ENCODE results near the gene KRTAP10-7.
"Not testable (repeated sequence)": the region's sequence is repeated elsewhere in the genome, so short reads cannot be mapped to it uniquely, and the experiment has no call there.

The KRTAP10-7 gene

DNA sequence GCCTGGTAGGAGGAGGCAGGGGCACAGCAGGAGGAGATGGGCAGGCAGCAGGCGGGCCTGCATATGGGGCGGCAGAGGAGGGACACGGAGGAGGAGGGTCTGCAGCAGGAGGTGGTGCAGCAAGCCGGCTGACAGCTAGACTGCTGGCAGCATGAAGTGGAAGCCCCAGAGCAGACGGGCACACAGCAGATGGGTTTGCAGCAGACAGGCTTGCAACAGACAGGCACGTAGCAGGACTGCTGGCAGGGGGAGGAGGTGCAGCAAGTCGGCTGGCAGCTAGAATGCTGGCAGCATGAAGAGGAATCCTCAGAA, 20.6 kb upstream of the KRTAP10-7 start:
- TF ChIP-seq, protein P1, sequence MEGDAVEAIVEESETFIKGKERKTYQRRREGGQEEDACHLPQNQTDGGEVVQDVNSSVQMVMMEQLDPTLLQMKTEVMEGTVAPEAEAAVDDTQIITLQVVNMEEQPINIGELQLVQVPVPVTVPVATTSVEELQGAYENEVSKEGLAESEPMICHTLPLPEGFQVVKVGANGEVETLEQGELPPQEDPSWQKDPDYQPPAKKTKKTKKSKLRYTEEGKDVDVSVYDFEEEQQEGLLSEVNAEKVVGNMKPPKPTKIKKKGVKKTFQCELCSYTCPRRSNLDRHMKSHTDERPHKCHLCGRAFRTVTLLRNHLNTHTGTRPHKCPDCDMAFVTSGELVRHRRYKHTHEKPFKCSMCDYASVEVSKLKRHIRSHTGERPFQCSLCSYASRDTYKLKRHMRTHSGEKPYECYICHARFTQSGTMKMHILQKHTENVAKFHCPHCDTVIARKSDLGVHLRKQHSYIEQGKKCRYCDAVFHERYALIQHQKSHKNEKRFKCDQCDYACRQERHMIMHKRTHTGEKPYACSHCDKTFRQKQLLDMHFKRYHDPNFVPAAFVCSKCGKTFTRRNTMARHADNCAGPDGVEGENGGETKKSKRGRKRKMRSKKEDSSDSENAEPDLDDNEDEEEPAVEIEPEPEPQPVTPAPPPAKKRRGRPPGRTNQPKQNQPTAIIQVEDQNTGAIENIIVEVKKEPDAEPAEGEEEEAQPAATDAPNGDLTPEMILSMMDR (IDR thresholded peaks at IDR 0.05; ENCODE audit: insufficient read depth, low read length, poor library complexity, severe bottlenecking), result no peak
- no peak for DNase-seq (ENCODE audit: extremely low read depth, insufficient read length)
- no peak overlapping the region for H3K4me3 ChIP-seq (replicated peaks; ENCODE audit: low read depth, low read length)
- H3K27me3 ChIP-seq (replicated peaks; ENCODE audit: control insufficient read depth, insufficient read depth, low read length), result no peaks in the 10 kb centered on the region
- H3K36me3 ChIP-seq (ENCODE audit: control insufficient read depth, insufficient read depth, low read length), result no peaks in the 10 kb centered on the region

DNA sequence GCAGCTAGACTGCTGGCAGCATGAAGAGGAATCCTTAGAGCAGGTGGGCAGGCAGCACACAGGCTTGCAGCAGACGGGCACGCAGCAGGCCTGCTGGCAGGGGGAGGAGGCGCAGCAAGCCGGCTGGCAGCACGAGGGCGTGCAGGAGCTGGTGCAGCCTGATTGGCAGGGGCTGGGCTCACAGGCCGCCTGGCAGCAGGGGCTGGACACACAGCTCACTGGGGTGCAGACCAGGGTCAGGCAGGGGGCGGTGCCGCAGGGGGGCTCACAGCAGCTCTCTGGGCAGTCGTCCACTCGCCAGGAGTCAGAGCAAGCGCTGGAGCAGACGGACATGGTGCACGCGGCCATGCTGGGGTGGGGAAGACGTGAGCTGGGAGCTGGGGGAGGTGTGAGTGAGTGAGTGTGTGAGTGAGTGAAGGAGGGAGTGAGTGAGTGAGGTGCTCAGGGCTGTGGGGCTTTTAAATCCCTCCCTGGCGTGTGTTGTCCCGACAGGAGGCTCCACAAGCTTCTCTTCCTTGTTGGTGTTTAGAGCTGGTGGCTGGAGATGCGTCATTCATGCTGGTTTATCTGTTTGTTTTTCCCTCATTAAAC, 20.1 kb upstream of the KRTAP10-7 start, which contains the start of gene KRTAP10-5:
Gene KRTAP10-5, minus strand, starts transcription at position 374 of the 591 bp plus-strand sequence. Its CDS starts 26 bp downstream, at position 348.
- not testable (repeated sequence) for H3K36me3 ChIP-seq (ENCODE audit: control insufficient read depth, insufficient read depth, low read length); H3K27me3 ChIP-seq (replicated peaks; ENCODE audit: control insufficient read depth, insufficient read depth, low read length); DNase-seq (ENCODE audit: extremely low read depth, insufficient read length); H3K4me3 ChIP-seq (replicated peaks; ENCODE audit: low read depth, low read length)

- no peak for DNase-seq (ENCODE audit: extremely low read depth, insufficient read length)
- TF ChIP-seq, protein P1 (IDR thresholded peaks at IDR 0.05; ENCODE audit: insufficient read depth, low read length, poor library complexity, severe bottlenecking), result no peak
- H3K27me3 ChIP-seq (replicated peaks; ENCODE audit: control insufficient read depth, insufficient read depth, low read length), result no peaks in the 10 kb centered on the region
Observed at GRCh38 chr21:44581158-44581557, 19.2 kb upstream of the KRTAP10-7 start.

GRCh38 chr21:44582055-44582454, 18.3 kb upstream of the KRTAP10-7 start:
- DNase-seq (ENCODE audit: extremely low read depth, insufficient read length), result no peak
- TF ChIP-seq, protein P1 (IDR thresholded peaks at IDR 0.05; ENCODE audit: insufficient read depth, low read length, poor library complexity, severe bottlenecking), result no peak
- Histone ChIP-seq H3K4me3 (replicated peaks; ENCODE audit: low read depth, low read length) (no peak overlapping the region), H3K36me3 (ENCODE audit: control insufficient read depth, insufficient read depth, low read length) (no peaks in the 10 kb centered on the region), H3K27me3 (replicated peaks; ENCODE audit: control insufficient read depth, insufficient read depth, low read length) (no peaks in the 10 kb centered on the region)

More at GRCh38 chr21:44581158-44581557, 19.2 kb upstream of the KRTAP10-7 start:
- Histone ChIP-seq H3K36me3 (ENCODE audit: control insufficient read depth, insufficient read depth, low read length) (no peaks in the 10 kb centered on the region), H3K4me3 (replicated peaks; ENCODE audit: low read depth, low read length) (no peak overlapping the region)

GRCh38 chr21:44583089-44583799, 17.2 kb upstream of the KRTAP10-7 start:
- Histone ChIP-seq H3K27me3 (replicated peaks; ENCODE audit: control insufficient read depth, insufficient read depth, low read length) (no peaks in the 10 kb centered on the region), H3K36me3 (ENCODE audit: control insufficient read depth, insufficient read depth, low read length) (no peaks in the 10 kb centered on the region), H3K4me3 (replicated peaks; ENCODE audit: low read depth, low read length) (no peak overlapping the region)
- TF ChIP-seq, protein P1 (IDR thresholded peaks at IDR 0.05; ENCODE audit: insufficient read depth, low read length, poor library complexity, severe bottlenecking), result no peak
- DNase-seq (ENCODE audit: extremely low read depth, insufficient read length), result no peak

DNA sequence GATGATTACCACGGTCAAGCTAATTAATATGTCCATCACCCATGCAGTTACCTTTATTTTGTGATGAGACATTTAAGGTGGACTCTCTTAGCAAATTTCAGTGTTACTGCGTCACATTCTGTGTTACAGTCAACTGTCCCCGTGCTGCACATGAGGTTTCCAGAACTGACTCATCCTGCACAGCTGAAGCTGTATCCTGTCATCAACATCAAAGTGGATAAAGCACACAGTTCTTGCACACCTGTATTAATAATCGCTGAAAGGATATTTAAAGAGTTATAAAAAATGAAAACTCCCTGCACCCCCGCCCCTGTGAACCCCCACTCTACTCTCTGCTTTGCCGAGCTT, 16.6 kb upstream of the KRTAP10-7 start:
- no peak for DNase-seq (ENCODE audit: extremely low read depth, insufficient read length)
- no peak overlapping the region for H3K4me3 ChIP-seq (replicated peaks; ENCODE audit: low read depth, low read length)
- H3K36me3 ChIP-seq (ENCODE audit: control insufficient read depth, insufficient read depth, low read length), result no peaks in the 10 kb centered on the region
- H3K27me3 ChIP-seq (replicated peaks; ENCODE audit: control insufficient read depth, insufficient read depth, low read length), result no peaks in the 10 kb centered on the region
- TF ChIP-seq, protein P1 (IDR thresholded peaks at IDR 0.05; ENCODE audit: insufficient read depth, low read length, poor library complexity, severe bottlenecking), result no peak

Data from GM06990 (cell line).